A549 (cell line): ENCODE measurements around the gene GRHL3. TPM values are rescaled to one million over a fixed set of nuclear protein-coding genes. Genes with fewer than 3 reads are reported as not detected.

Experiments
- ATAC-seq, 2 experiments: fragments of 200-7000 bp in 1 of 2; fragments of >200 bp in 1 of 2; cut with Nextera tagmentation in 1 of 2; cut with Tn5 transposase in 1 of 2; 3 replicates each; pipeline versions ENCODE4 v1.8.0 to v1.9.1; 2018 to 2020; ENCODE audit warnings: mild to moderate bottlenecking in 1 of 2, moderate library complexity in 1 of 2
- CTCF ChIA-PET: fragments of 300-600 bp; sonication (Branson Sonifier 250); formaldehyde crosslinking; extraction: SDS; loops from one replicate; lab custom pipeline; 2021; ENCODE audit warnings: antibody characterized with exemption, inconsistent platforms; lab: Yijun Ruan, JAX
- POLR2A ChIA-PET: fragments of 350-600 bp; formaldehyde crosslinking; extraction: SDS; loops from one replicate; lab custom pipeline; 2021; ENCODE audit warnings: antibody characterized with exemption, inconsistent platforms; lab: Yijun Ruan, JAX
- DNase-seq, 2 experiments: peaks; one replicate each; pipeline versions ENCODE4 v3.0.0 to v3.0.0-alpha.2; 2011 to 2016; ENCODE audit warnings: low read depth in 1 of 2, low spot score in 1 of 2
- FAIRE-seq: peaks from 2 replicates; lab custom pipeline; 2011; peaks lifted over from hg19 to GRCh38; lab: Jason Lieb, UNC
- H3K27ac ChIP-seq, 2 experiments: fragments of >200 bp; sonication (Bioruptor Twin); formaldehyde crosslinking; 3 replicates each; pipeline ENCODE4 v1.5.1; 2016 to 2017
- H3K4me1 ChIP-seq: fragments of >200 bp; sonication (Bioruptor Twin); formaldehyde crosslinking; 3 replicates; pipeline ENCODE4 v1.6.1; 2016
- H3K4me2 ChIP-seq: fragments of >200 bp; sonication (Bioruptor Twin); formaldehyde crosslinking; 3 replicates; pipeline ENCODE4 v1.6.1; 2016
- H3K4me3 ChIP-seq: fragments of >200 bp; sonication (Bioruptor Twin); formaldehyde crosslinking; 3 replicates; pipeline ENCODE4 v1.5.1; 2016
- H3K9me3 ChIP-seq: fragments of >200 bp; sonication (Bioruptor Twin); formaldehyde crosslinking; 3 replicates; pipeline ENCODE4 v1.6.1; 2016
- BCL3 ChIP-seq: fragments of >200 bp; sonication (Bioruptor Twin); formaldehyde crosslinking; IDR thresholded peaks from 3 replicates; pipeline ENCODE4 v1.6.1; 2016
- CHD2 ChIP-seq: fragments of 150-350 bp; IDR thresholded peaks from 2 replicates; pipeline ENCODE4 v1.6.1; 2014; ENCODE audit warnings: low read length; ENCODE audit not compliant: partially characterized antibody
- EHMT2 ChIP-seq: fragments of 200-600 bp; sonication (generic); IDR thresholded peaks from 2 replicates; pipeline ENCODE4 v1.6.1; 2016; ENCODE audit warnings: antibody characterized with exemption, low read depth, mild to moderate bottlenecking, moderate library complexity
- ELK1 ChIP-seq: fragments of 150-350 bp; IDR thresholded peaks from 2 replicates; pipeline ENCODE4 v1.6.1; 2014; ENCODE audit warnings: low read depth, mild to moderate bottlenecking, low read length
- FOSL2 ChIP-seq, 2 experiments: fragments of 450-650 bp in 1 of 2; fragments of >200 bp in 1 of 2; sonication (Bioruptor Twin) in 1 of 2; formaldehyde crosslinking; IDR thresholded peaks; 2 replicates each; pipeline versions ENCODE4 v1.5.0 to v1.6.1; 2016 to 2020; ENCODE audit warnings: mild to moderate bottlenecking in 1 of 2, moderate library complexity in 1 of 2
- GATA3 ChIP-seq: IDR thresholded peaks from 2 replicates; pipeline ENCODE4 v1.6.1; 2012; ENCODE audit warnings: borderline replicate concordance
- HDAC2 ChIP-seq: fragments of 200-600 bp; sonication (generic); IDR thresholded peaks from 2 replicates; pipeline ENCODE4 v1.6.1; 2016
- HES2 ChIP-seq: fragments of >200 bp; sonication (Bioruptor Twin); formaldehyde crosslinking; IDR thresholded peaks from 2 replicates; pipeline ENCODE4 v1.6.1; 2016
- HEYL ChIP-seq: fragments of 250-450 bp; sonication (Bioruptor Pico); IDR thresholded peaks from 2 replicates; pipeline ENCODE4 v1.8.0; 2021; ENCODE audit warnings: mild to moderate bottlenecking, moderate library complexity
- JUN ChIP-seq, 2 experiments: fragments of >200 bp; sonication (Bioruptor Twin); formaldehyde crosslinking; IDR thresholded peaks; 2 replicates in 1 of 2; 3 replicates in 1 of 2; pipeline ENCODE4 v1.6.1; 2016 to 2017
- KDM1A ChIP-seq: fragments of 200-600 bp; sonication (generic); IDR thresholded peaks from 2 replicates; pipeline ENCODE4 v1.6.1; 2016; ENCODE audit warnings: low read depth, mild to moderate bottlenecking
- KDM5A ChIP-seq: fragments of 200-600 bp; sonication (generic); IDR thresholded peaks from 2 replicates; pipeline ENCODE4 v1.6.1; 2016; ENCODE audit warnings: antibody characterized with exemption, mild to moderate bottlenecking
- MAFK ChIP-seq: fragments of 450-650 bp; IDR thresholded peaks from 2 replicates; pipeline ENCODE4 v1.6.1; 2014; ENCODE audit not compliant: partially characterized antibody
- MAZ ChIP-seq: fragments of 150-350 bp; IDR thresholded peaks from 2 replicates; pipeline ENCODE4 v1.6.1; 2014; ENCODE audit warnings: antibody characterized with exemption, low read depth, low read length, borderline replicate concordance
- NPAS2 ChIP-seq: fragments of 250-450 bp; sonication (Bioruptor Pico); IDR thresholded peaks from 2 replicates; pipeline ENCODE4 v1.8.0; 2022; ENCODE audit warnings: mild to moderate bottlenecking, moderate library complexity, borderline replicate concordance
- NR3C1 ChIP-seq: fragments of >200 bp; sonication (Bioruptor Twin); formaldehyde crosslinking; IDR thresholded peaks from 3 replicates; pipeline ENCODE4 v1.6.1; 2017
- POLR2A ChIP-seq: IDR thresholded peaks from 2 replicates; pipeline ENCODE4 v1.6.1; 2012; ENCODE audit warnings: mild to moderate bottlenecking, low read length
- POLR2AphosphoS2 ChIP-seq: conservative IDR thresholded peaks from 2 replicates; pipeline ENCODE4 v1.6.1; 2012; ENCODE audit warnings: low read length, improper control_type of control experiment, inconsistent platforms
- RFX5 ChIP-seq: fragments of 450-650 bp; IDR thresholded peaks from 2 replicates; pipeline ENCODE4 v1.7.1; 2014; ENCODE audit warnings: antibody characterized with exemption, mild to moderate bottlenecking, moderate library complexity
- RNF2 ChIP-seq: fragments of 200-600 bp; sonication (generic); IDR thresholded peaks from 2 replicates; pipeline ENCODE4 v1.6.1; 2016; ENCODE audit warnings: low read depth, mild to moderate bottlenecking, antibody characterized with exemption, moderate library complexity, borderline replicate concordance
- ZSCAN20 ChIP-seq: fragments of 250-450 bp; sonication (Bioruptor Pico); IDR thresholded peaks from 2 replicates; pipeline ENCODE4 v1.8.0; 2022; ENCODE audit warnings: mild to moderate bottlenecking, moderate library complexity
- WGBS: methylation state at CpG from one replicate; pipeline ENCODE4 v1.1.6; 2017; ENCODE audit errors: missing lambda C conversion rate; 5-methylcytosine and 5-hydroxymethylcytosine counted together
- polyA plus RNA-seq, 4 experiments: library from polyadenylated mRNA; depleted of rRNA in 3 of 4; stranded (reverse); fragments of >200 nt; fragmentation: RNase III in 1 of 4; extraction: RNeasy Plus Mini Kit Qiagen cat#74134 plus additional on column Dnase treatment in 1 of 4; gene quantifications; 2 replicates in 3 of 4; 3 replicates in 1 of 4; pipeline ENCODE4 v1.2.3, GENCODE V29; 2011 to 2017
- TF ChIP-seq, protein P1 (sequence below): IDR thresholded peaks from 2 replicates; pipeline ENCODE4 v1.6.1; 2012

GRHL3 gene
- polyA plus RNA-seq, 2 of the 4 experiments (the other 2 are of a cell fraction): 0.58 to 1.6 TPM

DNA sequence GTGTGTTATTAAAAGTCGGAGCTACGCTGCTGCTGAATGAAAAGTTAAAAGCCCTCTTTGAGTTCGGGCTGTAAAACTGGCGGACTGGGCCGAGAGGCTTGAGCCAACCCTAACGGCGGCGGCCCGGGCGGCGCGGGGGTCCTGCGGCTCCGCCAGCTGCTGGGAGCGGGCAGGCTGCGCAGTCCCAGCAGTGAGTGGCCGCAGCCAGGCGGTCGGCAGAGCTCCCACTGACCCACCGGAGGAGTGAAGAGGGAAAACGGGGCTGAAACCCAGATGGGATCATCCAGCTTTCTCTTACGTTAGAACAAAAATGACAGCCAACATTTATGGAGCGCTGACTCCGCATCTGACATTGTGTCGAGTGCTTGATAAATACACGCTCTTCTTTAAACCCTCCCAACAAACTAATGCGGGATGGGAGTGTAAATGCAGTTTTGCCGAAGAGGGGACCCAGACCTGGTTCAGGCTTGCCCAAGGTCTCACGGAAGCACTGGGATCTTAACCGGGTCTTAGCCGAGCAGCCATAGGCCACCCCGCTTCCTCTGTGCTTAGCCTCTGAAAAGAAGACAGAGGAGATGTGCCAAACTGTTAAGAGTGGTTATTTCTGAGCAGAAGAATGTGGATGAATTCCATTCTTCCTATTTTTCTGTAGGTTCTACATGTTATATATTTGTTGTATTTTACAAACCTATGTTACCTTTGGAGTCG is 3.5 kb downstream of the GRHL3 start:
- WGBS: 92% methylated on average over 28 of the region's 33 CpGs
- no peak for DNase-seq
- no peak overlapping the region for H3K4me3 ChIP-seq
- no peak for TF ChIP-seq FOSL2 (IDR thresholded peaks at IDR 0.05)
- TF ChIP-seq FOSL2 (CRISPR knock-in tag; IDR thresholded peaks at IDR 0.05): no peak
- no peak for TF ChIP-seq GATA3
- TF ChIP-seq NR3C1: no peak
- TF ChIP-seq CHD2: no peak
- TF ChIP-seq MAFK: no peak
- no peak for TF ChIP-seq RNF2
- TF ChIP-seq KDM5A: no peak
- no peak for TF ChIP-seq KDM1A
- TF ChIP-seq, all 56 proteins: peak for 0
- POLR2A ChIA-PET: no interaction called here
- no peak overlapping the region for H3K4me2 ChIP-seq
- H3K4me1 ChIP-seq: peaks cover 20% of the 10 kb centered on the region; the same call in 2 of the 3 replicates
- FAIRE-seq (no peak), ATAC-seq (no peak)
- CTCF ChIA-PET: interaction anchor here (1.4 to 4.2 kb wide), 2 partner anchors 69 to 121 kb away, joined by 3 to 16 read pairs; no protein-coding TSS in a partner anchor
- H3K27ac ChIP-seq: no peak overlapping the region
- H3K9me3 ChIP-seq: no peaks in the 10 kb centered on the region

DNA sequence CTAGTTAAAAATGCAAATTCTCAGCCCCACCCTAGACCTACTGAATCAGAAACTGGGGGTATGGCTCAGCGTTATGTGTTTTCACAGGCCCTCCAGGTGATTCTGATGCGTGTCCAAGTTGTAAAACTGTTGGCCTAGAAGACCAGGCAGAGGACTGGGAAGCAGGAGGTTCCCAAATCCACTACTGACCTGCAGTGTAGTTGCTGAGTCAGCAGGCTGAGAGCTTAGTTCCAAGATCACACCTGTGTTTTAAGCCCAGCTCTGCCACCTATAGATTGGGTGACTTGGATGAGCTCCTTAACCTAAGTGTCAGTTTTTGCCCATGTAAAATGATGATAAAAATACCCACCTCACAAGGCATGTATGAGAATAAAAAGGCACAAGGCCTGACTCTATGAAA is 4.1 kb downstream of the GRHL3 start:
- TF ChIP-seq HEYL (CRISPR knock-in tag) (no peak), EHMT2 (no peak), MAFK (peak; percentile 90), POLR2A (no peak), ZSCAN20 (CRISPR knock-in tag) (no peak)
- TF ChIP-seq, all 56 proteins: peak for 1
- WGBS: 93% methylated on average over 2 of the region's 2 CpGs
- no peak overlapping the region for H3K27ac ChIP-seq
- H3K4me2 ChIP-seq: no peak overlapping the region
- H3K4me1 ChIP-seq: peaks cover 13% of the 10 kb centered on the region; the same call in 2 of the 3 replicates
- no peak for DNase-seq
- no peak for FAIRE-seq
- H3K4me3 ChIP-seq: no peak overlapping the region
- CTCF ChIA-PET: interaction anchor here (1.8 kb wide), 1 partner anchor 121 kb away, joined by 5 read pairs; no protein-coding TSS in a partner anchor
- ATAC-seq: no peak
- POLR2A ChIA-PET: no interaction called here
- H3K9me3 ChIP-seq: no peaks in the 10 kb centered on the region

DNA sequence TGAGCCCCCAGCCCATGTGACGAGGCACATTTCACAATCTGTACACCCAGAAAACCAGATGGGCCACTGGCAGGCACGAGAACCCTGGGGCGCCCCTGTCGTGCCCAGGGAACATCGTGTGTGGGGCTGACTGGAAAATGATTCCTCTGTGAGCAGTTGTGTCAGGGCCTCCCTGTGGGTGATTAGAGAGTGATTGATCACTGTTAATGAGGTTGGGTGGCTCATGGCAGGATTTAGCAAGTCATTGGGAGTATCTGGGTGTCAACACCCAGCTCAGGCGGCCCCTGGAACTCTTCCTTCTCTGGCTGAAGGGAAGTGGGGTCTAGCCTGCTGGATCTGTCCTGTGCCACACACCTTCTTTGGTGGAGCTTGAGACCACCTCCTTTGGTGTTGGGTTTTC is 5.7 kb downstream of the GRHL3 start:
- no peaks in the 10 kb centered on the region for H3K9me3 ChIP-seq
- no peak overlapping the region for H3K27ac ChIP-seq
- CTCF ChIA-PET: interaction anchor here (1.4 to 1.8 kb wide), 3 partner anchors 66 to 123 kb away, joined by 4 to 6 read pairs (median 5); no protein-coding TSS in a partner anchor
- no peaks in the 10 kb centered on the region for H3K4me1 ChIP-seq
- no peak overlapping the region for H3K4me2 ChIP-seq
- POLR2A ChIA-PET: no interaction called here
- H3K4me3 ChIP-seq: no peak overlapping the region
- DNase-seq: no peak
- no peak for TF ChIP-seq POLR2AphosphoS2
- TF ChIP-seq ZSCAN20 (CRISPR knock-in tag): no peak
- no peak for TF ChIP-seq GATA3
- TF ChIP-seq RFX5: no peak
- TF ChIP-seq KDM1A: no peak
- TF ChIP-seq, protein P1, sequence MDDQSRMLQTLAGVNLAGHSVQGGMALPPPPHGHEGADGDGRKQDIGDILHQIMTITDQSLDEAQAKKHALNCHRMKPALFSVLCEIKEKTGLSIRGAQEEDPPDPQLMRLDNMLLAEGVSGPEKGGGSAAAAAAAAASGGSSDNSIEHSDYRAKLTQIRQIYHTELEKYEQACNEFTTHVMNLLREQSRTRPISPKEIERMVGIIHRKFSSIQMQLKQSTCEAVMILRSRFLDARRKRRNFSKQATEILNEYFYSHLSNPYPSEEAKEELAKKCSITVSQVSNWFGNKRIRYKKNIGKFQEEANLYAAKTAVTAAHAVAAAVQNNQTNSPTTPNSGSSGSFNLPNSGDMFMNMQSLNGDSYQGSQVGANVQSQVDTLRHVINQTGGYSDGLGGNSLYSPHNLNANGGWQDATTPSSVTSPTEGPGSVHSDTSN: no peak
- no peak for TF ChIP-seq NPAS2 (CRISPR knock-in tag)
- no peak for TF ChIP-seq HDAC2
- TF ChIP-seq HES2: no peak
- TF ChIP-seq BCL3: no peak
- TF ChIP-seq JUN (IDR thresholded peaks at IDR 0.05): no peak
- no peak for TF ChIP-seq EHMT2
- TF ChIP-seq MAZ: no peak
- TF ChIP-seq ELK1: no peak
- no peak for FAIRE-seq
- ATAC-seq: no peak
- 89% methylated on average over 5 of the region's 6 CpGs for WGBS
